HUES6 (cell line): ENCODE measurements around the gene NFKBIB.
"Not testable (repeated sequence)": the region's sequence is repeated elsewhere in the genome, so short reads cannot be mapped to it uniquely, and the experiment has no call there.

Experiments
- H3K27ac ChIP-seq: 2 replicates; pipeline ENCODE4 v1.7.0; 2013; ENCODE audit warnings: low read depth, mild to moderate bottlenecking, low read length, inconsistent platforms
- H3K27me3 ChIP-seq: 2 replicates; pipeline ENCODE4 v1.6.1; 2013; ENCODE audit warnings: low read length; ENCODE audit not compliant: control insufficient read depth, insufficient read depth
- H3K36me3 ChIP-seq: 2 replicates; pipeline ENCODE4 v1.6.1; 2013; ENCODE audit warnings: low read length; ENCODE audit not compliant: control insufficient read depth, insufficient read depth
- H3K4me1 ChIP-seq: 2 replicates; pipeline ENCODE4 v1.6.1; 2013; ENCODE audit warnings: low read length; ENCODE audit not compliant: control insufficient read depth, insufficient read depth
- H3K4me3 ChIP-seq: 2 replicates; pipeline ENCODE4 v1.5.1; 2013; ENCODE audit warnings: low read depth, low read length
- H3K9ac ChIP-seq: one replicate; pipeline ENCODE4 v1.6.1; 2013; ENCODE audit warnings: mild to moderate bottlenecking, low read length
- H3K9me3 ChIP-seq: 2 replicates; pipeline ENCODE4 v1.6.1; 2013; ENCODE audit warnings: low read depth, low read length; ENCODE audit not compliant: control insufficient read depth, insufficient read depth

NFKBIB gene

GRCh38 chr19:38931521-38931793 is 31.7 kb downstream of the NFKBIB start:
- Histone ChIP-seq H3K4me1 (0 out of 2 replicates have a peak, but pooled peaks cover 7% of the 10 kb centered on the region), H3K36me3 (peaks cover 32% of the 10 kb centered on the region), H3K9ac (peak overlapping the region; percentile 95), H3K4me3 (peak overlapping the region; percentile 79), H3K27me3 (no peaks in the 10 kb centered on the region), H3K27ac (no peak overlapping the region; the same call in 1 of the 2 replicates), H3K9me3 (peaks cover 24% of the 10 kb centered on the region)

DNA sequence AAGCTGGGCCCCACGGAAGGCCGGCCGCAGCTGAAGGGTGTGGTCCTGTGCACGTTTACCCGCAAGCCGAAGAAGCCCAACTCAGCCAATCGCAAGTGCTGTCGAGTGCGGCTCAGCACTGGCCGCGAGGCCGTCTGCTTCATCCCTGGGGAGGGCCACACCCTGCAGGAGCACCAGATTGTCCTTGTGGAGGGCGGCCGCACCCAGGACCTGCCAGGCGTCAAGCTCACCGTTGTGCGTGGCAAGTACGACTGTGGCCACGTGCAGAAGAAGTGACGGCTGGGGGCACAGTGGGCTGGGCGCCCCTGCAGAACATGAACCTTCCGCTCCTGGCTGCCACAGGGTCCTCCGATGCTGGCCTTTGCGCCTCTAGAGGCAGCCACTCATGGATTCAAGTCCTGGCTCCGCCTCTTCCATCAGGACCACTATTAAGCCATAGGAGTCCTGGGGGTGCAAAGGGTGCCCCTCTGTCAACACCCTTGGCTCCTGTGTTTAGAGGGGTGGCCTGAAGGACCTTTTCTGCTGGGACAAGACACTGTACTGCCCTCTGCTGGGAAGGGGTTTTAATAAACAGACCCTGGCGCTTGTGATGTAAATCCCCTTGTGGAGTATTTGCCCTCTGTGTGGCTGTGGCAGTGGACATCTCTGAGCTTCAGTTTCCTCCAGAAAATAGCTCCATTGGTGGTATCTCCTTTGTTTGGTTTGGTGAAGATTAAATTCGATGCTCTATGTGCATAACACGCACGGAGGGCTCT is 32.8 kb downstream of the NFKBIB start:
- Histone ChIP-seq H3K36me3 (peaks cover 32% of the 10 kb centered on the region), H3K4me1 (0 out of 2 replicates have a peak, but pooled peaks cover 7% of the 10 kb centered on the region), H3K9me3 (peaks cover 24% of the 10 kb centered on the region), H3K4me3 (no peak overlapping the region), H3K9ac (no peak overlapping the region), H3K27ac (no peak overlapping the region), H3K27me3 (no peaks in the 10 kb centered on the region)

- no peaks in the 10 kb centered on the region for H3K27me3 ChIP-seq
- no peak overlapping the region for H3K9ac ChIP-seq
- H3K36me3 ChIP-seq, result peaks cover 28% of the 10 kb centered on the region
- 0 out of 2 replicates have a peak, but pooled peaks cover 7% of the 10 kb centered on the region for H3K4me1 ChIP-seq
- no peak overlapping the region for H3K27ac ChIP-seq
- H3K9me3 ChIP-seq, result peaks cover 24% of the 10 kb centered on the region
- H3K4me3 ChIP-seq, result no peak overlapping the region
Measured at GRCh38 chr19:38933544-38933943, 33.8 kb downstream of the NFKBIB start.

GRCh38 chr19:38939957-38940356 is 40.2 kb downstream of the NFKBIB start:
- Histone ChIP-seq H3K27me3 (no peaks in the 10 kb centered on the region), H3K4me3 (no peak overlapping the region), H3K4me1 (no peaks in the 10 kb centered on the region), H3K36me3 (peaks cover 7% of the 10 kb centered on the region), H3K9me3 (peaks cover 11% of the 10 kb centered on the region), H3K27ac (no peak overlapping the region), H3K9ac (no peak overlapping the region)

DNA sequence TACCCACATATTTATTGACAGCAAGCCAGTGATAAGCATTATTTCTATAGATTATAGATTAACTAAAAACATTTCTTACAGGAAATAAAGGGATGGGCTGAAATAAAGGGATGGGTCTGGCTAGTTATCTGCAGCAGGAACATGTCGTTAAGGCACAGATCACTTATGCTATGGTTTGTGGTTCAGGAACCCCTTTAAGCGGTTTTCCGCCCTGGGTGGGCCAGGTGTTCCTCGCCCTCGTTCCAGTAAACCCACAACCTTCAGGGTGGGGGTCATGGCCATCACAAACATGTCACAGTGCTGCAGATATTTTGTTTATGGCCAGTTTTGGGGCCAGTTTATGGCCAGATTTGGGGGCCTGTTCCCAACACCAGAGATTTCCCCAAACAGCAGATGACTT is 41.7 kb downstream of the NFKBIB start:
- H3K27ac ChIP-seq, H3K9me3 ChIP-seq, H3K4me1 ChIP-seq, H3K9ac ChIP-seq, H3K4me3 ChIP-seq, H3K27me3 ChIP-seq, H3K36me3 ChIP-seq: not testable (repeated sequence)

DNA sequence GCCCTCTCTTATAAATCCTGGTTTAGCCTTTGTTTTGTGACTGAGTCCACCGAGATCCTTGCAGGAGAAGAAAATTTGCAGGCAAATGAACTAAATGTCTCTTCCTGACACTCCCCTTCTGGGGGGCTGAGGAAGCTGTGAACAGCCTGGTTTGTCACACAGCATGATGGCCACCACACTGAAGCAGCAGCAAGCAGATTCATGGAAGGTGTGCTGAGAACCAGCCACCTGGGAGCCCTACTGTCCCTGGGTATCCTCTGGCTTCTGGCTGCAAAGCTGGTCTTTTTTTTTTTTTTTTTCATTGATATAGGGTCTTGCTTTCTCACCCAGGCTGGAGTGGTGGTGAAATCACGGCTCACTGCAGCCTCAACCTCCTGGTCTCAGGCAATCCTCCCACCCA is 42.2 kb downstream of the NFKBIB start:
- Histone ChIP-seq H3K9ac (no peak overlapping the region), H3K27ac (no peak overlapping the region), H3K27me3 (no peaks in the 10 kb centered on the region)

DNA sequence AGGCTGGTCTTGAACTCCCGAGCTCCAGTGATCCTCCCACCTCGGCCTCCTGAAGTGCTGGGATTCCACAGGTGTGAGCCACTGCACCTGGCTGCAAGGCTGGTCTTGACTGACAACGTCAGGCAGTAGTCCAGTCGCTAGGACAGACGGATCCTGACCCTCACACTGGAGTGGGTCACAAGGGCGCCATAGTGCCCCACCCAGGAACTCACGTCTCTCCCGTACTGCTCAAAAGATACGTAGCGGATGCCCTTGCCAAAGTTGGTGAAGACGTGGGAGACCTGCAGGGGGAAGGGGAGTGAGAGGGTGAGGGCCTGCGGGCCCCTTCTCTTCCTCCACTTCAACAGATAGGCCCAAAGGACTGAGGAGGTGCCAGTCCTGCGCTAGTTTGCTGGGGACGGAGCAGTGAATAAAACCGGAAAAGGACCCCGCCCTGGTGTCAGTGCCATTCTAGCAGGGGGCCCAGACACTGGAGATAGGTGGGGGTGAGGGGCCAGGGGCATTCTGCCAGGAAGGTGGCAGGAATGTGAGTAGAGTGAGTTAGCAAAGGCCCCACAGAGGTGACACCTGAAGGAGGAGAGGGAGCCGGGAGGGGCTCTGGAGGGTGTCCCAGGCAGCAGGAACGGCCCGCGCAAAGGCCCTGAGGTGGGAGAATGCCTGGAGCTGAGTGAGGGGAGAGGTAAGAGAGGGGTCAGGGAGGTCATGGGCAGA is 42.9 kb downstream of the NFKBIB start:
- Histone ChIP-seq H3K4me1 (no peaks in the 10 kb centered on the region), H3K9me3 (no peaks in the 10 kb centered on the region), H3K9ac (no peak overlapping the region), H3K36me3 (peaks cover 7% of the 10 kb centered on the region), H3K4me3 (no peak overlapping the region), H3K27me3 (no peaks in the 10 kb centered on the region), H3K27ac (no peak overlapping the region)

More for the DNA sequence above, 42.2 kb downstream of the NFKBIB start:
- H3K36me3 ChIP-seq, result peaks cover 7% of the 10 kb centered on the region
- no peak overlapping the region for H3K4me3 ChIP-seq
- no peaks in the 10 kb centered on the region for H3K4me1 ChIP-seq
- no peaks in the 10 kb centered on the region for H3K9me3 ChIP-seq

- Histone ChIP-seq H3K4me1 (no peaks in the 10 kb centered on the region), H3K9ac (no peak overlapping the region), H3K9me3 (no peaks in the 10 kb centered on the region), H3K36me3 (peaks cover 7% of the 10 kb centered on the region), H3K4me3 (no peak overlapping the region), H3K27me3 (no peaks in the 10 kb centered on the region), H3K27ac (no peak overlapping the region)
Measured at GRCh38 chr19:38944981-38945506, 45.3 kb downstream of the NFKBIB start.

- Histone ChIP-seq H3K4me1 (no peaks in the 10 kb centered on the region), H3K4me3 (no peak overlapping the region), H3K27ac (no peak overlapping the region), H3K9me3 (no peaks in the 10 kb centered on the region), H3K27me3 (no peaks in the 10 kb centered on the region), H3K36me3 (peaks cover 7% of the 10 kb centered on the region), H3K9ac (no peak overlapping the region)
Measured at GRCh38 chr19:38945562-38946228, 45.9 kb downstream of the NFKBIB start.

GRCh38 chr19:38946229-38947010 is 46.7 kb downstream of the NFKBIB start:
- Histone ChIP-seq H3K27me3 (no peaks in the 10 kb centered on the region), H3K9ac (no peak overlapping the region), H3K36me3 (peaks cover 7% of the 10 kb centered on the region), H3K27ac (no peak overlapping the region), H3K9me3 (no peaks in the 10 kb centered on the region), H3K4me3 (no peak overlapping the region), H3K4me1 (no peaks in the 10 kb centered on the region)
